Kidney (tissue), 14 donors: ENCODE results near the gene BIVM. TPM values are rescaled to one million over a fixed set of nuclear protein-coding genes. Genes with fewer than 3 reads are reported as not detected.
"Not testable (repeated sequence)": the region's sequence is repeated elsewhere in the genome, so short reads cannot be mapped to it uniquely, and the experiment has no call there.

ENCODE experiments used
- DNase-seq, 5 donors: peaks; one replicate each; pipeline ENCODE4 v3.0.0-alpha.2; 2013 to 2020
- FAIRE-seq: peaks from 2 replicates; lab custom pipeline; 2012; peaks lifted over from hg19 to GRCh38; lab: Jason Lieb, UNC
- H3K27ac ChIP-seq, 2 donors: one replicate each; pipeline ENCODE4 v1.7.0; 2013; ENCODE audit warnings: low read depth in 2 of 2, low read length in 2 of 2, inconsistent platforms in 1 of 2
- H3K27me3 ChIP-seq: one replicate; pipeline ENCODE4 v1.7.1; 2013; ENCODE audit warnings: low read length, inconsistent platforms; ENCODE audit not compliant: control insufficient read depth, insufficient read depth
- H3K36me3 ChIP-seq, 3 donors: one replicate each; pipeline versions ENCODE4 v1.7.0 to v1.7.1; 2013; ENCODE audit warnings: low read length in 3 of 3, control low read depth in 1 of 3, inconsistent platforms in 1 of 3; ENCODE audit not compliant: insufficient read depth in 3 of 3, control insufficient read depth in 2 of 3
- H3K4me1 ChIP-seq, 3 donors: one replicate each; pipeline versions ENCODE4 v1.7.0 to v1.7.1; 2013; ENCODE audit warnings: low read length in 3 of 3, inconsistent platforms in 1 of 3, low read depth in 1 of 3; ENCODE audit not compliant: control insufficient read depth in 2 of 3, insufficient read depth in 2 of 3
- H3K4me3 ChIP-seq, 3 donors: one replicate each; pipeline versions ENCODE4 v1.7.0 to v1.8.1; 2013; ENCODE audit warnings: low read length in 3 of 3, control low read depth in 1 of 3, inconsistent platforms in 1 of 3
- H3K9ac ChIP-seq, 3 donors: one replicate each; pipeline versions ENCODE4 v1.7.0 to v1.7.1; 2013; ENCODE audit warnings: low read length in 3 of 3, control low read depth in 1 of 3, inconsistent platforms in 1 of 3
- H3K9me3 ChIP-seq, 3 donors: one replicate each; pipeline versions ENCODE4 v1.7.0 to v1.7.1; 2013; ENCODE audit warnings: low read length in 3 of 3, control low read depth in 1 of 3, inconsistent platforms in 1 of 3; ENCODE audit not compliant: control insufficient read depth in 2 of 3, insufficient read depth in 1 of 3
- intact Hi-C: fragments of 100-400 bp; cut with DNase I; formaldehyde crosslinking; loops from one replicate; pipeline ENCODE4 v1.11.1; 2022
- polyA plus RNA-seq: library from polyadenylated mRNA; stranded (reverse); fragments of 350-450 nt; fragmentation: Illumina TruSeq; extraction: RNeasy Lipid Tissue Mini Kit (QIAGEN cat#74804); gene quantifications from one replicate; pipeline ENCODE4 v1.2.3, GENCODE V29; 2014; ENCODE audit warnings: low read depth, low replicate concordance; ENCODE audit not compliant: insufficient read depth
- total RNA-seq: library from RNA; stranded (reverse); fragmentation: NEBNext Ultra II Directional; extraction: Animal tissue kit (Norgen Biotek cat#: 25700); gene quantifications from one replicate; pipeline ENCODE4 v1.2.1, GENCODE V29; 2021
- TF ChIP-seq, protein P1 (sequence below): IDR thresholded peaks from 3 replicates; pipeline ENCODE4 v1.5.1; 2012; ENCODE audit warnings: mild to moderate bottlenecking, moderate library complexity, borderline replicate concordance; ENCODE audit not compliant: insufficient read depth; ENCODE audit errors: extremely low read depth
- donor health status: control.
- donor health status: control.
- donor health status: control.
- donor health status: control.
- donor health status: control.
- donor health status: DM: yes; HTN: yes; CAD: no.
- donor health status: Normal renal cell carcinoma (clear cell type).

Gene BIVM
- total and polyA plus RNA-seq, 2 donors from 2014 or later, result 22.1 to 36.6 TPM

DNA sequence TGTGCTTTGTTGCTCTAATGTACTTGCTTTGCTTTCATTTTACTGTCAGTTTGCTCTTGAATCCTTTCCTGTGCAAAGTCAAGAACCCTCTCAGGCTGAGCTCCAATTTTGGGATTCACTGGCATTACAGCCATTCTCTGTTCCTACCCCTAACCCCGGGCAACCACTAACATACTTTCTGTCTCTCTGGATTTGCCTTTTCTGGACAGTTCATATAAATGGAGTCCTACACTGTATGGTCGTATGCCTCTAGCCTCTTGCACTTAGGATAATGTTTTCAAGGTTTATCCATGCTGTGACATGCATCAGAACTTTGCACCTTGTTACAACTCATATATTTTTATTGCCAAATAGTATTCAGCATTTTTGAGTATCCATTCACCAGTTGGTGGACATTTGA lies 22.6 kb upstream of the BIVM start:
- TF ChIP-seq, protein P1, sequence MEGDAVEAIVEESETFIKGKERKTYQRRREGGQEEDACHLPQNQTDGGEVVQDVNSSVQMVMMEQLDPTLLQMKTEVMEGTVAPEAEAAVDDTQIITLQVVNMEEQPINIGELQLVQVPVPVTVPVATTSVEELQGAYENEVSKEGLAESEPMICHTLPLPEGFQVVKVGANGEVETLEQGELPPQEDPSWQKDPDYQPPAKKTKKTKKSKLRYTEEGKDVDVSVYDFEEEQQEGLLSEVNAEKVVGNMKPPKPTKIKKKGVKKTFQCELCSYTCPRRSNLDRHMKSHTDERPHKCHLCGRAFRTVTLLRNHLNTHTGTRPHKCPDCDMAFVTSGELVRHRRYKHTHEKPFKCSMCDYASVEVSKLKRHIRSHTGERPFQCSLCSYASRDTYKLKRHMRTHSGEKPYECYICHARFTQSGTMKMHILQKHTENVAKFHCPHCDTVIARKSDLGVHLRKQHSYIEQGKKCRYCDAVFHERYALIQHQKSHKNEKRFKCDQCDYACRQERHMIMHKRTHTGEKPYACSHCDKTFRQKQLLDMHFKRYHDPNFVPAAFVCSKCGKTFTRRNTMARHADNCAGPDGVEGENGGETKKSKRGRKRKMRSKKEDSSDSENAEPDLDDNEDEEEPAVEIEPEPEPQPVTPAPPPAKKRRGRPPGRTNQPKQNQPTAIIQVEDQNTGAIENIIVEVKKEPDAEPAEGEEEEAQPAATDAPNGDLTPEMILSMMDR, result no peak

DNA sequence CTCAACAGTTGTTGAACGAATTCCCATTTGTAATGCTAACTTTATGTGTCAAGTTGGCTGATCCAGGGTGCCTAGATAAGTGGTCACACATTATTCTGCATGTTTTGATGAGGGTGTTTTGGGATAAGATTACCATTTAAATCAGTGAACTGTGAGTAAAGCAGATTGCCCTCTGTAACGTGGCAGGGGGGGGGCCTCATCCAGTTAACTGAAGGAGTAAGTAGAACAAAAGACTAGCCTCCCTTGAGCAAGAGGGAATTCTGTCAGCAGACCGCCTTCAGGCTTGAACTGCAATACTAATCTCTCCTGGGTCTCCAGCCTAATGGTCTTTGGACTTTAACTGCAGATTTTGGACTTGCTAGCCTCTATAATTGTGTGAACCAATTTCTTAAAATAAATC lies 21.2 kb upstream of the BIVM start:
- FAIRE-seq (no peak), DNase-seq (no peak)
- Histone ChIP-seq H3K36me3 (no peaks in the 10 kb centered on the region), H3K27me3 (no peaks in the 10 kb centered on the region), H3K9ac (no peak overlapping the region), H3K9me3 (no peaks in the 10 kb centered on the region), H3K4me3 (no peak overlapping the region), H3K27ac (no peak overlapping the region), H3K4me1 (peaks cover 0 to 4% (median 3%) of the 10 kb centered on the region in 3 donors)
- TF ChIP-seq, protein P1, result no peak
- intact Hi-C loops, result no loop called here

More for the DNA sequence above, 22.6 kb upstream of the BIVM start:
- Histone ChIP-seq H3K9ac (no peak overlapping the region), H3K27ac (no peak overlapping the region), H3K27me3 (no peaks in the 10 kb centered on the region), H3K4me1 (peaks cover 0 to 6% (median 4%) of the 10 kb centered on the region in 3 donors), H3K36me3 (no peaks in the 10 kb centered on the region), H3K4me3 (no peak overlapping the region), H3K9me3 (no peaks in the 10 kb centered on the region)
- DNase-seq, result no peak
- intact Hi-C loops, result no loop called here
- no peak for FAIRE-seq

DNA sequence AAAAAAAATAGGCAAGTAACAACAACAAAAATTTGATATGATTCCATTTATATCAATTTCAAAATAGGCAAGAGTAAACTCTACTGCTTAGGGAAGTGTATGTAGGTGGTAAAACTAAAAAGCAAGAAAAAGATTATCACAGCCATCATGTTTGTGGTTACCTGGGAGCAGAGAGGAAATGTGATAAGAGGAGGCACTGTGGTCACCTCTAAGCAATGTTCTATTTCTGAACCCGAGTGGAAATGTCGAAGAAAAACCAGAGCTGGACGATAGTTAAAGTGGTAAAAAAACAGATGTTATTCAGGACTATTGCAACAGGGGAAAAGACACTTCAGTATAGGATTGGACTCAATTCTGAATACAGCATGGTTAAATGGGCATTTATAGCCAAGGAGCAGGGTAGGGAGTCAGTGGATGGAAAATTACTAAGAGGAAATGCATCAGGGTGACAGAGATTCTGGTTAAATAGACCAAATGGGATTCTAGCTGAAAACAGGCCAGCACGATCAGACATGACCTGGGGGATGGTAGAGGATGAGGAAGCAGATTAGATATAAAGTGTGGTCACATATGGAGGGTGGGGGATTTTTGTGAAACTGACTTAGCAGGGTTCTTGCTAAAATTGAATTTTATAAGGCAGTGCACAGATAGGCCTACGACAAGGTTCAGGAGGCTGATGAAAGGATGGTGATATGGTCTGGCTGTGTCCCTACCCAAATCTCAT lies 19.3 kb upstream of the BIVM start:
- no peaks in the 10 kb centered on the region for H3K9me3 ChIP-seq
- no peaks in the 10 kb centered on the region for H3K4me1 ChIP-seq
- TF ChIP-seq, protein P1, result no peak
- H3K36me3 ChIP-seq, result peaks cover 0 to 2% (median 0%) of the 10 kb centered on the region in 3 donors
- H3K27ac ChIP-seq, result no peak overlapping the region
- H3K4me3 ChIP-seq, result no peak overlapping the region
- intact Hi-C loops, result no loop called here
- DNase-seq (no peak), FAIRE-seq (no peak)
- no peaks in the 10 kb centered on the region for H3K27me3 ChIP-seq
- no peak overlapping the region for H3K9ac ChIP-seq

DNA sequence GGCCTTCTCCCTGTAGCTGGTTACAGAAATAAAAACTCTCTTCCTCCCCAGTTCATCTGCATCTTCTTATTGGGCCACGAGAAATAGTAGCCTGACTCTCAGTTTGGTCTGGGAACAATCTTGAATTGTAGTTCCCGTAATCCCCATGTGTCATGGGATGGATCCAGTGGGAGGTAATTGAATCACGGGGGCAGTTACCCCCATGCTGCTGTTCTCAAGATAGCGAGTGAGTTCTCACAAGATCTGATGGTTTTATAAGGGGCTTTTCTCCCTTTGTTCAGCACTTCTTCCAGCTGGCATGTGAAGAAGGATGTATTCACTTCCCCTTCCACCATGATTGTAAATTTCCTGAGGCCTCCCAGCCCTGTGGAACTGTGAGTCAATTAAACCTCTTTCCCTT lies 18.3 kb upstream of the BIVM start:
- H3K36me3 ChIP-seq, intact Hi-C loops, H3K9ac ChIP-seq, H3K4me3 ChIP-seq, H3K9me3 ChIP-seq, H3K27ac ChIP-seq, DNase-seq, FAIRE-seq, H3K27me3 ChIP-seq, H3K4me1 ChIP-seq: not testable (repeated sequence)
